Measurements from ENCODE around the gene SPARC.

The SPARC gene

DNA sequence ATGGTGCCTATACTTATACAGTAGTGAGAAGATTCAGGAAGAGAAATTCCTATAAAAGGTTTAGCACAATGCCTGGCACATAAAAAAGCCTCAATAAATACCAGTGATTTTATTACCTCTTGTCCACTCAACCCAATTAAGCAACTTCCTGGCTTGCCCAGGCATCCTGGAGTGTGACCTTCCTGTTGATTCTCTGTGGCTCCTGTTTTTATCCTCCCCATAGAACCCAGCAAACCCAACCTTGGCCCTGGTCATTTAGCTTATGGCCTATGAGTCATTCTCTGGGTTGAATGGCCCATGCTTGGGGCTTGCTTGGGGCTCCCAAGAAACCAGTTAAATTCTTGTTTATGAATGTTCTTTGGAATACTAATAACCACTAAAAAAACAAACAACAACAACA lies 21.4 kb upstream of the SPARC start:
- POLR2A ChIA-PET = interaction anchor here (1.6 to 4.0 kb wide), 3 partner anchors 9 to 23 kb away, joined by 5 to 14 read pairs (median 11); partner anchors contain the start of gene SPARC
- CTCF ChIA-PET = interaction anchor here (11.9 kb wide), 1 partner anchor 10 kb away, joined by 107 read pairs; no protein-coding TSS in a partner anchor
- no peak for DNase-seq (ENCODE audit: low read depth, low spot score)
- no peak overlapping the region for H3K4me3 ChIP-seq (ENCODE audit: low read depth, low read length)
- TF ChIP-seq, protein P1, sequence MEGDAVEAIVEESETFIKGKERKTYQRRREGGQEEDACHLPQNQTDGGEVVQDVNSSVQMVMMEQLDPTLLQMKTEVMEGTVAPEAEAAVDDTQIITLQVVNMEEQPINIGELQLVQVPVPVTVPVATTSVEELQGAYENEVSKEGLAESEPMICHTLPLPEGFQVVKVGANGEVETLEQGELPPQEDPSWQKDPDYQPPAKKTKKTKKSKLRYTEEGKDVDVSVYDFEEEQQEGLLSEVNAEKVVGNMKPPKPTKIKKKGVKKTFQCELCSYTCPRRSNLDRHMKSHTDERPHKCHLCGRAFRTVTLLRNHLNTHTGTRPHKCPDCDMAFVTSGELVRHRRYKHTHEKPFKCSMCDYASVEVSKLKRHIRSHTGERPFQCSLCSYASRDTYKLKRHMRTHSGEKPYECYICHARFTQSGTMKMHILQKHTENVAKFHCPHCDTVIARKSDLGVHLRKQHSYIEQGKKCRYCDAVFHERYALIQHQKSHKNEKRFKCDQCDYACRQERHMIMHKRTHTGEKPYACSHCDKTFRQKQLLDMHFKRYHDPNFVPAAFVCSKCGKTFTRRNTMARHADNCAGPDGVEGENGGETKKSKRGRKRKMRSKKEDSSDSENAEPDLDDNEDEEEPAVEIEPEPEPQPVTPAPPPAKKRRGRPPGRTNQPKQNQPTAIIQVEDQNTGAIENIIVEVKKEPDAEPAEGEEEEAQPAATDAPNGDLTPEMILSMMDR (IDR thresholded peaks at IDR 0.05; ENCODE audit: insufficient read depth, low read length, missing control alignments) = no peak

- ChIA-PET POLR2A (interaction anchor here (0.5 to 4.0 kb wide), 6 partner anchors 9 to 32 kb away, joined by 3 to 14 read pairs (median 6); partner anchors contain the start of gene SPARC), CTCF (interaction anchor here (11.9 kb wide), 1 partner anchor 11 kb away, joined by 107 read pairs; no protein-coding TSS in a partner anchor)
- H3K4me3 ChIP-seq (ENCODE audit: low read depth, low read length) = no peak overlapping the region
- TF ChIP-seq, protein P1 (IDR thresholded peaks at IDR 0.05; ENCODE audit: insufficient read depth, low read length, missing control alignments) = no peak
- no peak for DNase-seq (ENCODE audit: low read depth, low spot score)
Observed at GRCh38 chr5:151707567-151707966, 20.9 kb upstream of the SPARC start.

DNA sequence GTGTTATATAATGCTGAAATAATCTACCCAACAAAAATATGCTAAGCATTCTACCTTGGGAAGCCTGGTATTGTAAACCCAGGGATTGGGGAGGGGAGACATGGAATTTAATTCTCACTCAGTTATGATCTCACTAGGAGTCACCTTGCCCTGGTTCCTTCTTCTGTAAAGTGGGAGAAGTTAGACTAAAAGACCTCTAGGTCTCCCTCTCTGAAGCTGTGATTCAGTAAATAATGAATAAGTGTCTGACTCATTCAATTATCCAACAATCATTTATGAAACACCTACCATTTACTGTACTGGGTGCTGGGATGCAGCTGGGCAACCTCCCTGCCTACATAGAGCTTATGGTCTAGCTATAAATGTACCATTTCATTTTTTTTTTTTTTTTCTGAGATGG lies 20.2 kb upstream of the SPARC start:
- TF ChIP-seq, protein P1 (IDR thresholded peaks at IDR 0.05; ENCODE audit: insufficient read depth, low read length, missing control alignments) = no peak
- POLR2A ChIA-PET = interaction anchor here (0.5 to 4.0 kb wide), 8 partner anchors 8 to 33 kb away, joined by 3 to 14 read pairs (median 5); partner anchors contain the start of gene SPARC

GRCh38 chr5:151703780-151704179 lies 17.1 kb upstream of the SPARC start:
- TF ChIP-seq, protein P1 (IDR thresholded peaks at IDR 0.05; ENCODE audit: insufficient read depth, low read length, missing control alignments) = no peak
- no peak overlapping the region for H3K4me3 ChIP-seq (ENCODE audit: low read depth, low read length)
- ChIA-PET CTCF (interaction anchor here (1.0 to 11.9 kb wide), 4 partner anchors 14 to 35 kb away, joined by 3 to 107 read pairs (median 3); no protein-coding TSS in a partner anchor), POLR2A (interaction anchor here (1.0 to 3.2 kb wide), 4 partner anchors 14 to 32 kb away, joined by 3 to 16 read pairs (median 7); partner anchors contain the start of gene SPARC)
- no peak for DNase-seq (ENCODE audit: low read depth, low spot score)

More for the DNA sequence above, 20.2 kb upstream of the SPARC start:
- H3K4me3 ChIP-seq (ENCODE audit: low read depth, low read length) = no peak overlapping the region
- CTCF ChIA-PET = interaction anchor here (11.9 kb wide), 1 partner anchor 12 kb away, joined by 107 read pairs; no protein-coding TSS in a partner anchor
- no peak for DNase-seq (ENCODE audit: low read depth, low spot score)

DNA sequence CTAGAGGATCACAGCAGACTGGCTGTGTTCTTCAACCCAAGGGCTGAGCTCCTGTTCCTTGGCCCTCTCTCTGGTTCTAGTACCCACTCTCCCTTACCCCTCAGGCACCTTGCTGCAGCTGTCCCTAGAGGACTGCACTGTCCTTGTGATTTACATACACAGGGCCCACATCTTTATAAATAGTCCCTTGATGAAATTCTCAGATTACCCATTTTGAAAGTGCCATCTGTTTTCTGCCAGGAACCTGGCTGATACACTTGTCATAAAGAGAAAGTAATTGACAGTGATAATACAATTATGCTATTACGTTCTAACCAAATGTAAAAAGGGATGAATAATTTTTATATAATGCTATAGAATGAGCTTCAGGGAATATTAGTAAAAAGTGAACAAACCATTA lies 16.5 kb upstream of the SPARC start:
- ChIA-PET POLR2A (interaction anchor here (0.7 to 3.2 kb wide), 5 partner anchors 15 to 37 kb away, joined by 3 to 16 read pairs (median 5); partner anchors contain the start of gene SPARC), CTCF (interaction anchor here (1.0 to 11.9 kb wide), 4 partner anchors 13 to 35 kb away, joined by 3 to 107 read pairs (median 3); no protein-coding TSS in a partner anchor)
- no peak overlapping the region for H3K4me3 ChIP-seq (ENCODE audit: low read depth, low read length)
- TF ChIP-seq, protein P1 (IDR thresholded peaks at IDR 0.05; ENCODE audit: insufficient read depth, low read length, missing control alignments) = no peak
- no peak for DNase-seq (ENCODE audit: low read depth, low spot score)

GRCh38 chr5:151700820-151701219 lies 14.1 kb upstream of the SPARC start:
- ChIA-PET CTCF (interaction anchor here (11.9 kb wide), 1 partner anchor 18 kb away, joined by 107 read pairs; no protein-coding TSS in a partner anchor), POLR2A (interaction anchor here (7.7 kb wide), 1 partner anchor 20 kb away, joined by 213 read pairs; no protein-coding TSS in a partner anchor)
- TF ChIP-seq, protein P1 (IDR thresholded peaks at IDR 0.05; ENCODE audit: insufficient read depth, low read length, missing control alignments) = no peak
- no peak for DNase-seq (ENCODE audit: low read depth, low spot score)
- H3K4me3 ChIP-seq (ENCODE audit: low read depth, low read length) = no peak overlapping the region

Measured in AG04449 (cell line).